ENCODE results near the gene LPAR1. TPM values are rescaled to one million over a fixed set of nuclear protein-coding genes. Genes with fewer than 3 reads are reported as not detected.

The LPAR1 gene
- total and polyA plus RNA-seq, 10 of the 15 experiments (the other 5 are each of a cell fraction or from before 2014, with no cell fraction given): 3.3 to 12.9 (median 8.4) TPM

DNA sequence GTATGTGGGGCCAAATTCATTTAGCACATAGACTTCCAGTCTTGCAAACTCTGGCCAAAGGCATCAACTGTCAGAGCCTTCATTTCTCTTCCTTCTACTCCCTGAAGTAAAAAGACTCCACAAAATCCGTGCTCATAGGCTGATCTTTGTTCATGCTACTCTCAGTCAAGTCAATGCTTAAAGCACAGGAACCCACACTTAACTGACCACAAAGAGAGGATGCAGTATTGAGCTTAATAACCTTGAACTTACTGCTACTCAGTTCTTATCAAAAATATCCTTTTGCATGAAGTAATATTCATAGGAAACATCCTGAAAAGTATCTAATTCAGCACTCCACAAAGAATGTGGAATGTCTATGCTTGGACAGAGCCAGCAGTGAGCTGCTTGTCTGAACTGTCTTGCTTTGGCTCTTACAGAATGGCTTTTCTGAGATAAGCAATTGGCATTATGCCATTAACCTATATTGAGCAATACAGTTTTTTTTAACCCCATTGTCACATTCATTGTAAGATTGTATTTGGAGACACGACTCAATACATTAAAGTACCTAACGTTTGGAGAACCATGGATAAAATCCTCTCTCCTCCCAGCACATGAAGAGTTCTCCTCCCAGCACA is 21.7 kb downstream of the LPAR1 start:
- ChIA-PET RAD21 (ENCODE audit: unreplicated experiment) (interaction anchor here (0.6 to 2.7 kb wide), 6 partner anchors 17 to 1203 kb away, joined by 3 to 22 read pairs (median 4); no protein-coding TSS in a partner anchor), POLR2A (interaction anchor here (0.6 to 3.9 kb wide), 5 partner anchors 13 to 65 kb away, joined by 3 to 13 read pairs (median 3); no protein-coding TSS in a partner anchor), CTCF (interaction anchor here (1.5 to 3.9 kb wide), 4 partner anchors 13 to 209 kb away, joined by 3 to 28 read pairs (median 16); no protein-coding TSS in a partner anchor), SMC1A (ENCODE audit: uncharacterized antibody, unreplicated experiment) (interaction anchor here (0.6 to 17.2 kb wide), 13 partner anchors 12 to 1046 kb away, joined by 3 to 218 read pairs (median 3); no protein-coding TSS in a partner anchor)
- Histone ChIP-seq H3K4me2 (ENCODE audit: control insufficient read depth, insufficient read depth) (no peak overlapping the region), H3K27me3 (replicated peaks in 1 of 2; ENCODE audit: control insufficient read depth in 2 of 2, insufficient read depth in 2 of 2, low read length in 1 of 2) (no peaks in the 10 kb centered on the region), H2AFZ (ENCODE audit: control insufficient read depth, low read depth, low read length) (no peak overlapping the region), H3K4me3 (no peak overlapping the region), H3K9ac (ENCODE audit: control insufficient read depth, insufficient read depth, low read length) (no peak overlapping the region), H3K36me3 (ENCODE audit: control insufficient read depth in 2 of 2, insufficient read depth in 2 of 2, low read length in 1 of 2) (no peaks in the 10 kb centered on the region), H3K9me3 (replicated peaks; ENCODE audit: control insufficient read depth, insufficient read depth, low read length) (no peaks in the 10 kb centered on the region; the same call in 2 of the 3 replicates), H4K20me1 (ENCODE audit: control insufficient read depth, insufficient read depth) (no peaks in the 10 kb centered on the region), H3K4me1 (ENCODE audit: control insufficient read depth, insufficient read depth, low read length) (no peaks in the 10 kb centered on the region), H3K79me2 (ENCODE audit: control insufficient read depth, insufficient read depth, low read length) (no peaks in the 10 kb centered on the region), H3K27ac (ENCODE audit: control insufficient read depth, insufficient read depth) (no peak overlapping the region)
- intact Hi-C loops (cut with micrococcal nuclease; ENCODE audit: unreplicated experiment): loop anchor here (5.0 kb wide), 1 partner anchor 34 kb away; no protein-coding TSS in a partner anchor
- FAIRE-seq (no peak), ATAC-seq (peak; percentile 64), DNase-seq (ENCODE audit: low read depth, low spot score) (no peak)
- in situ Hi-C loops (cut with MboI): no loop called here
- WGBS (ENCODE audit: insufficient coverage, insufficient replicate concordance, low lambda C conversion rate, missing lambda C conversion rate): 2% methylated on average over 3 of the region's 3 CpGs
- TF ChIP-seq, protein P1, sequence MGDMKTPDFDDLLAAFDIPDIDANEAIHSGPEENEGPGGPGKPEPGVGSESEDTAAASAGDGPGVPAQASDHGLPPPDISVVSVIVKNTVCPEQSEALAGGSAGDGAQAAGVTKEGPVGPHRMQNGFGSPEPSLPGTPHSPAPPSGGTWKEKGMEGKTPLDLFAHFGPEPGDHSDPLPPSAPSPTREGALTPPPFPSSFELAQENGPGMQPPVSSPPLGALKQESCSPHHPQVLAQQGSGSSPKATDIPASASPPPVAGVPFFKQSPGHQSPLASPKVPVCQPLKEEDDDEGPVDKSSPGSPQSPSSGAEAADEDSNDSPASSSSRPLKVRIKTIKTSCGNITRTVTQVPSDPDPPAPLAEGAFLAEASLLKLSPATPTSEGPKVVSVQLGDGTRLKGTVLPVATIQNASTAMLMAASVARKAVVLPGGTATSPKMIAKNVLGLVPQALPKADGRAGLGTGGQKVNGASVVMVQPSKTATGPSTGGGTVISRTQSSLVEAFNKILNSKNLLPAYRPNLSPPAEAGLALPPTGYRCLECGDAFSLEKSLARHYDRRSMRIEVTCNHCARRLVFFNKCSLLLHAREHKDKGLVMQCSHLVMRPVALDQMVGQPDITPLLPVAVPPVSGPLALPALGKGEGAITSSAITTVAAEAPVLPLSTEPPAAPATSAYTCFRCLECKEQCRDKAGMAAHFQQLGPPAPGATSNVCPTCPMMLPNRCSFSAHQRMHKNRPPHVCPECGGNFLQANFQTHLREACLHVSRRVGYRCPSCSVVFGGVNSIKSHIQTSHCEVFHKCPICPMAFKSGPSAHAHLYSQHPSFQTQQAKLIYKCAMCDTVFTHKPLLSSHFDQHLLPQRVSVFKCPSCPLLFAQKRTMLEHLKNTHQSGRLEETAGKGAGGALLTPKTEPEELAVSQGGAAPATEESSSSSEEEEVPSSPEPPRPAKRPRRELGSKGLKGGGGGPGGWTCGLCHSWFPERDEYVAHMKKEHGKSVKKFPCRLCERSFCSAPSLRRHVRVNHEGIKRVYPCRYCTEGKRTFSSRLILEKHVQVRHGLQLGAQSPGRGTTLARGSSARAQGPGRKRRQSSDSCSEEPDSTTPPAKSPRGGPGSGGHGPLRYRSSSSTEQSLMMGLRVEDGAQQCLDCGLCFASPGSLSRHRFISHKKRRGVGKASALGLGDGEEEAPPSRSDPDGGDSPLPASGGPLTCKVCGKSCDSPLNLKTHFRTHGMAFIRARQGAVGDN (IDR thresholded peaks at IDR 0.05): no peak
- TF ChIP-seq DPF2 (IDR thresholded peaks at IDR 0.05) (peak; percentile 15; the same call in 1 of the 2 replicates), RUNX3 (IDR thresholded peaks at IDR 0.05; ENCODE audit: low read length) (peak; percentile 74)
- TF ChIP-seq, protein P2, sequence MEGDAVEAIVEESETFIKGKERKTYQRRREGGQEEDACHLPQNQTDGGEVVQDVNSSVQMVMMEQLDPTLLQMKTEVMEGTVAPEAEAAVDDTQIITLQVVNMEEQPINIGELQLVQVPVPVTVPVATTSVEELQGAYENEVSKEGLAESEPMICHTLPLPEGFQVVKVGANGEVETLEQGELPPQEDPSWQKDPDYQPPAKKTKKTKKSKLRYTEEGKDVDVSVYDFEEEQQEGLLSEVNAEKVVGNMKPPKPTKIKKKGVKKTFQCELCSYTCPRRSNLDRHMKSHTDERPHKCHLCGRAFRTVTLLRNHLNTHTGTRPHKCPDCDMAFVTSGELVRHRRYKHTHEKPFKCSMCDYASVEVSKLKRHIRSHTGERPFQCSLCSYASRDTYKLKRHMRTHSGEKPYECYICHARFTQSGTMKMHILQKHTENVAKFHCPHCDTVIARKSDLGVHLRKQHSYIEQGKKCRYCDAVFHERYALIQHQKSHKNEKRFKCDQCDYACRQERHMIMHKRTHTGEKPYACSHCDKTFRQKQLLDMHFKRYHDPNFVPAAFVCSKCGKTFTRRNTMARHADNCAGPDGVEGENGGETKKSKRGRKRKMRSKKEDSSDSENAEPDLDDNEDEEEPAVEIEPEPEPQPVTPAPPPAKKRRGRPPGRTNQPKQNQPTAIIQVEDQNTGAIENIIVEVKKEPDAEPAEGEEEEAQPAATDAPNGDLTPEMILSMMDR (IDR thresholded peaks at IDR 0.05 in 2 of 3, conservative IDR thresholded peaks at IDR 0.05 in 1 of 3; ENCODE audit: control insufficient read depth in 2 of 3, extremely low read depth in 1 of 3, insufficient read depth in 1 of 3, low read depth in 3 of 3, low read length in 3 of 3): no peak
- BruUV-seq (replicated peaks): no TSS peak

Measured in GM12878 (cell line).